Stimulated activated memory B cell treated with anti-CD40 and anti-IgM and Interleukin-4, amounts not matched to agents 10 μg/mL and 1 μg/mL and 100 μg/mL, for 72 hours (primary cell): ENCODE results near the gene HOXB2.

Source experiments
- ATAC-seq: fragments of 150-1000 bp; cut with Tn5 transposase; 2 replicates; pipeline ENCODE4 v1.10.0; 2021
- H3K27ac Mint-ChIP-seq: one replicate; pipeline ENCODE4 v1.8.0; 2022; ENCODE audit warnings: mild to moderate bottlenecking, mixed read lengths
- H3K27me3 Mint-ChIP-seq: one replicate; pipeline ENCODE4 v1.8.0; 2022; ENCODE audit warnings: mixed read lengths
- H3K36me3 Mint-ChIP-seq: one replicate; pipeline ENCODE4 v1.8.0; 2022; ENCODE audit warnings: mixed read lengths
- H3K4me1 Mint-ChIP-seq: one replicate; pipeline ENCODE4 v1.8.0; 2022; ENCODE audit warnings: mixed read lengths
- H3K4me3 Mint-ChIP-seq: one replicate; pipeline ENCODE4 v1.8.0; 2022; ENCODE audit warnings: mild to moderate bottlenecking, moderate library complexity, mixed read lengths
- H3K9me3 Mint-ChIP-seq: one replicate; pipeline ENCODE4 v1.8.0; 2022; ENCODE audit warnings: mixed read lengths

HOXB2 gene

GRCh38 chr17:48545022-48545375 is at the start of gene HOXB2:
TSS of gene HOXB2 (minus strand) at chr17:48545109. CDS start at chr17:48544911, 198 bp downstream.
- no peak for ATAC-seq
- H3K9me3 Mint-ChIP-seq = no peaks in the 10 kb centered on the region
- no peak within 1 kb of the TSS for H3K27ac Mint-ChIP-seq
- H3K4me3 Mint-ChIP-seq = peak within 1 kb of the TSS; percentile 75
- H3K27me3 Mint-ChIP-seq = peaks cover 70% of the 10 kb centered on the region
- peaks cover 34% of the 10 kb centered on the region for H3K4me1 Mint-ChIP-seq
- no peaks in the 10 kb centered on the region for H3K36me3 Mint-ChIP-seq

GRCh38 chr17:48593840-48594537 is 49.1 kb upstream of the HOXB2 start:
- no peaks in the 10 kb centered on the region for H3K36me3 Mint-ChIP-seq
- peak; percentile 54 for ATAC-seq
- no peak overlapping the region for H3K4me3 Mint-ChIP-seq
- H3K9me3 Mint-ChIP-seq = no peaks in the 10 kb centered on the region
- H3K27me3 Mint-ChIP-seq = peaks cover 100% of the 10 kb centered on the region
- no peak overlapping the region for H3K27ac Mint-ChIP-seq
- H3K4me1 Mint-ChIP-seq = peaks cover 41% of the 10 kb centered on the region

DNA sequence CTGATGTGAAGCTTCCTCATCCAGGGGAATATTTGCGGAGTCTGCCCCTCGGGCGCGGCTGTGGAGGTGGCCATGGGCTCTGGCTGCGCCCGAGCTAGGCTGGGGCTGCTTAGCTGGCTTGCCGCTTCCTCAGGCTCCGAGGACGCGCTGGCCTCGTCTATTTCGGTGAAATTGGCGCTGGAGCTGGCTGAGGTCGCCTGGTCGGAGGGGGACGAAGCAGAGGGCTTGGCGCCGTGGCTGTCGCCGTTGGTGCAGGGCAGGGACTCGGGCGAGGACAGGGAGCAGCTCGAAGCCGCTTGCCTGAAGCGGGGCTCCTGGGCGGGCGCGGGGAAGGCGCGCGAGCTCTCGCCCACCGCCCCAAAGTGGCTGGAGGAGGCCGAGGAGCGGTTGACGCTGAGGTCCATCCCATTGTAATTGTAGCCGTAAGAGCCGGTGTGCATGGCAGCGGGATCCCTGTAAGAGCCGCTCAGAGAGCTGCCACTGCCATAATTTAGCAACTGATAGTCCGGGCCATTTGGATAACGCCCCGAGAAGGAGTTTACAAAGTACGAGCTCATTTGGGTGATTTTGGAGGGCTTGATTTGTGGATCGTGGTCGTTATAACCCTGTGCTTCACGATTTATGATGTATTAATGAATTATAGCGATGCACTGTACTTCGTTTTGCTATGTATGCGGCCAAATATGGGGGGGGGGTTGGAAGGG is 48.4 kb upstream of the HOXB2 start, which contains the start of gene HOXB5:
HOXB5 (minus strand) TSS at position 654 of the 704 bp plus-strand sequence; CDS start at position 557, 97 bp downstream.
- Mint-ChIP-seq H3K27me3 (peaks cover 100% of the 10 kb centered on the region), H3K4me3 (peak within 1 kb of the TSS; percentile 35), H3K9me3 (no peaks in the 10 kb centered on the region), H3K27ac (no peak within 1 kb of the TSS), H3K4me1 (peaks cover 41% of the 10 kb centered on the region), H3K36me3 (no peaks in the 10 kb centered on the region)
- ATAC-seq = no peak

GRCh38 chr17:48592577-48592976 is 47.7 kb upstream of the HOXB2 start:
- Mint-ChIP-seq H3K36me3 (no peaks in the 10 kb centered on the region), H3K9me3 (no peaks in the 10 kb centered on the region), H3K27ac (no peak overlapping the region), H3K27me3 (peaks cover 100% of the 10 kb centered on the region), H3K4me1 (peaks cover 34% of the 10 kb centered on the region), H3K4me3 (peak overlapping the region; percentile 35)
- no peak for ATAC-seq

DNA sequence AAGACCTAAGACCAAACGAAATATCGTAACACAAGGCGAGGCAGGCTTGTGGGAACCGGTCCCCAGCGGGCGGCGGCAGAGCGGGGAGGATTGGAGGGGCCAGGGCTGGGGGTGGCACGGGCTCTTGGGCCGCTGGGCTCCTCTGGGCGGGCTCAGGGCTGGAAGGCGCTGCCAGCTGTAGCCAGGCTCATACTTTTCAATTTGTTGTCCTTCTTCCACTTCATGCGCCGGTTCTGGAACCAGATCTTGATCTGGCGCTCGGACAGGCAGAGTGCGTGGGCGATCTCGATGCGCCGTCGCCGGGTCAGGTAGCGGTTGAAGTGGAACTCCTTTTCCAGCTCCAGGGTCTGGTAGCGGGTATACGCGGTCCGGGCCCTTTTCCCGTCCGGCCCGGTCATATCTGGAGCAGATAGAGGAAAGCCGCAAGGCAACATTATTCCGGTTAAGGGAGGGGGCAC is 47.2 kb upstream of the HOXB2 start:
- Mint-ChIP-seq H3K4me3 (no peak overlapping the region), H3K4me1 (peaks cover 30% of the 10 kb centered on the region), H3K27me3 (peaks cover 100% of the 10 kb centered on the region), H3K36me3 (no peaks in the 10 kb centered on the region), H3K27ac (no peak overlapping the region), H3K9me3 (no peaks in the 10 kb centered on the region)
- no peak for ATAC-seq

GRCh38 chr17:48591255-48592056 is 46.5 kb upstream of the HOXB2 start:
- Mint-ChIP-seq H3K36me3 (no peaks in the 10 kb centered on the region), H3K27me3 (peaks cover 100% of the 10 kb centered on the region), H3K4me3 (no peak overlapping the region), H3K9me3 (no peaks in the 10 kb centered on the region), H3K27ac (no peak overlapping the region), H3K4me1 (peaks cover 25% of the 10 kb centered on the region)
- ATAC-seq = no peak

- no peaks in the 10 kb centered on the region for H3K9me3 Mint-ChIP-seq
- H3K27ac Mint-ChIP-seq = no peak overlapping the region
- H3K4me3 Mint-ChIP-seq = no peak overlapping the region
- ATAC-seq = no peak
- peaks cover 100% of the 10 kb centered on the region for H3K27me3 Mint-ChIP-seq
- no peaks in the 10 kb centered on the region for H3K36me3 Mint-ChIP-seq
- H3K4me1 Mint-ChIP-seq = peaks cover 28% of the 10 kb centered on the region
These were observed 45.8 kb upstream of the HOXB2 start for GRCh38 chr17:48590607-48591161.

DNA sequence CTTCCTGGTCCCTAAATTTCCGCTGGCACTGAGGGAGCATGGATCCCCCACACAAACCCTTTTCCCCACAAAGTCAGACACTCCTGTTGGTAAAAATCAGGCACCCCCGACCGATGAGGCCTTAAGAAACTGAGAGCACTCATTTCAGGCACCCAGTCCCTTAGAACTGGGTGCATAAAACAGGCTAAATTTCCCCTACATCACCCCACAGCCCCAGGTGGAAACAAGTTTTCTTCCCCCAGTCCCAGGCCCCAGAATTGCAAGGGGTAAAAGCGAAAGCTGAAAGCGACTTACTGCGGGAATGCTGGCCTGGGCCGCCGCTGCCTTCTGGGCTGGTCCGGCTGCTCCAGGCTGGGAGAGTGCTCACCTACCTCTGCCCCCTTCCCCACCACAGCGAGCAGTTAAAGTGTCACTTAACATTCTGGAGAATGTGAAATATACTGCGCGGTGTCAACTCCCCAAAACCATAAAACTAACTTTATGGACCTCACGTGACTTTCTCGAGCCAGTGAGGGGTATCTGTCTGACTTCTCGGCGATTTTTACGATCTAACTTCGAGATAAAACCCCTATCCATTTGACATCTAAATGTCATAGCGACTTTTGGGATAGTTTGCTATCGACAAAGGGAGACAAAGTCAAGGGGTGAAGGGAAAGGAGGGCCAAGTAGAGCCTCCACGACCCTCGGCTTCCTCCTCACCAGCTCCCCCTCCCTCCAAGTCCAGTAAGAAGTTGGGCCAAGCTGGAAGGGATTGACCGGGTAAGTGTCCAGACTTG is 45.1 kb upstream of the HOXB2 start, which contains the start of gene HOXB3:
HOXB3 (minus strand) TSS at position 411 of the 776 bp plus-strand sequence. CDS start 37,767 bp downstream, outside the sequence.
- peaks cover 35% of the 10 kb centered on the region for H3K4me1 Mint-ChIP-seq
- H3K36me3 Mint-ChIP-seq = no peaks in the 10 kb centered on the region
- no peak within 1 kb of the TSS for H3K27ac Mint-ChIP-seq
- ATAC-seq = no peak
- no peak within 1 kb of the TSS for H3K4me3 Mint-ChIP-seq
- H3K9me3 Mint-ChIP-seq = no peaks in the 10 kb centered on the region
- H3K27me3 Mint-ChIP-seq = peaks cover 100% of the 10 kb centered on the region

GRCh38 chr17:48589060-48589830 is 44.3 kb upstream of the HOXB2 start:
- no peak for ATAC-seq
- Mint-ChIP-seq H3K27me3 (peaks cover 100% of the 10 kb centered on the region), H3K9me3 (no peaks in the 10 kb centered on the region), H3K4me1 (peaks cover 39% of the 10 kb centered on the region), H3K36me3 (no peaks in the 10 kb centered on the region), H3K4me3 (no peak overlapping the region), H3K27ac (no peak overlapping the region)

DNA sequence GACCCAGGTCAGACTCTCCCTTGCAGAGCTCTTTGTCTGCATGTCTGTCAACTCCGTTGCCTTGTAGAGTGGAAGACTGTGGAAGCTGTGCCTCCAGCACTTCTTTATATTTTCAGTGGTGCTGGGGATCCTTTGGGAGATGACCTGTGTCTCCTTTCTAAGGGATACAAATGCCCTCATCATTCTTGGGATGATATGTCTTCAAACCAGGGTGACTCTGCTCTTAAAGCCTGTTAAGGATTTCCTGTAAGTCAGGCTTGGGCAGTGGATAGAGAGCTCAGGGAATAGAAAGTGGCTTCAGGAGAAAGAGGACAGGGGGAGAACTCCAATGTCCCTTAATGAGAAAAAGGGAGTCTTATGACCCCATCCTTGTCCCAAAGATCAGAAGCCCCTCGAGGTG is 43.6 kb upstream of the HOXB2 start:
- no peaks in the 10 kb centered on the region for H3K9me3 Mint-ChIP-seq
- no peak overlapping the region for H3K4me3 Mint-ChIP-seq
- peaks cover 100% of the 10 kb centered on the region for H3K27me3 Mint-ChIP-seq
- no peaks in the 10 kb centered on the region for H3K36me3 Mint-ChIP-seq
- H3K4me1 Mint-ChIP-seq = peaks cover 33% of the 10 kb centered on the region
- no peak overlapping the region for H3K27ac Mint-ChIP-seq
- ATAC-seq = no peak

DNA sequence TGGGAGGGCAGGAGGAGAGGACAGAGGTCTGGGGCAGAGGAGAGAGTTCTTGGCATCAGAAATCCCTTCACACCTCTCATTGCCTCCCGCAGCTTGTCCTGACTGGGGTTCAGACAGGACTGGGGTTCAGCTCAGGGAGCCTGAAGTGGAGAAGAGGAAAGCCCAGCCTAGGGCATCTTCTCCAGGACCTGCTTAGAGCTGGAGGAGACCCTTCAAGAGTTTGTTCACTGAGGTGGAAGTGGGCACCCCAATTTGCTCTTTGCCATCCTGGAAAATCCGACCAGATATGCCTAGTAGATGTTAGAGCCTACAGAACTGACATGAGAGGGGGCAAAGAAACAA is 43.1 kb upstream of the HOXB2 start:
- Mint-ChIP-seq H3K4me1 (peaks cover 28% of the 10 kb centered on the region), H3K27ac (no peak overlapping the region), H3K9me3 (no peaks in the 10 kb centered on the region), H3K27me3 (peaks cover 100% of the 10 kb centered on the region), H3K36me3 (no peaks in the 10 kb centered on the region), H3K4me3 (no peak overlapping the region)
- no peak for ATAC-seq

- no peak overlapping the region for H3K4me3 Mint-ChIP-seq
- no peak for ATAC-seq
- no peaks in the 10 kb centered on the region for H3K36me3 Mint-ChIP-seq
- H3K4me1 Mint-ChIP-seq = peaks cover 22% of the 10 kb centered on the region
- H3K27me3 Mint-ChIP-seq = peaks cover 100% of the 10 kb centered on the region
- no peaks in the 10 kb centered on the region for H3K9me3 Mint-ChIP-seq
- H3K27ac Mint-ChIP-seq = no peak overlapping the region
These were observed 42.6 kb upstream of the HOXB2 start for GRCh38 chr17:48587276-48588073.
